Raji (cell line): Measurements from ENCODE around the gene ARID4A.

Experiments
- POLR2A ChIP-seq: IDR thresholded peaks from 2 replicates; pipeline ENCODE4 v1.6.1; 2011; ENCODE audit warnings: low read depth, low read length, control low read depth; ENCODE audit not compliant: insufficient read depth

The ARID4A gene, protein sequence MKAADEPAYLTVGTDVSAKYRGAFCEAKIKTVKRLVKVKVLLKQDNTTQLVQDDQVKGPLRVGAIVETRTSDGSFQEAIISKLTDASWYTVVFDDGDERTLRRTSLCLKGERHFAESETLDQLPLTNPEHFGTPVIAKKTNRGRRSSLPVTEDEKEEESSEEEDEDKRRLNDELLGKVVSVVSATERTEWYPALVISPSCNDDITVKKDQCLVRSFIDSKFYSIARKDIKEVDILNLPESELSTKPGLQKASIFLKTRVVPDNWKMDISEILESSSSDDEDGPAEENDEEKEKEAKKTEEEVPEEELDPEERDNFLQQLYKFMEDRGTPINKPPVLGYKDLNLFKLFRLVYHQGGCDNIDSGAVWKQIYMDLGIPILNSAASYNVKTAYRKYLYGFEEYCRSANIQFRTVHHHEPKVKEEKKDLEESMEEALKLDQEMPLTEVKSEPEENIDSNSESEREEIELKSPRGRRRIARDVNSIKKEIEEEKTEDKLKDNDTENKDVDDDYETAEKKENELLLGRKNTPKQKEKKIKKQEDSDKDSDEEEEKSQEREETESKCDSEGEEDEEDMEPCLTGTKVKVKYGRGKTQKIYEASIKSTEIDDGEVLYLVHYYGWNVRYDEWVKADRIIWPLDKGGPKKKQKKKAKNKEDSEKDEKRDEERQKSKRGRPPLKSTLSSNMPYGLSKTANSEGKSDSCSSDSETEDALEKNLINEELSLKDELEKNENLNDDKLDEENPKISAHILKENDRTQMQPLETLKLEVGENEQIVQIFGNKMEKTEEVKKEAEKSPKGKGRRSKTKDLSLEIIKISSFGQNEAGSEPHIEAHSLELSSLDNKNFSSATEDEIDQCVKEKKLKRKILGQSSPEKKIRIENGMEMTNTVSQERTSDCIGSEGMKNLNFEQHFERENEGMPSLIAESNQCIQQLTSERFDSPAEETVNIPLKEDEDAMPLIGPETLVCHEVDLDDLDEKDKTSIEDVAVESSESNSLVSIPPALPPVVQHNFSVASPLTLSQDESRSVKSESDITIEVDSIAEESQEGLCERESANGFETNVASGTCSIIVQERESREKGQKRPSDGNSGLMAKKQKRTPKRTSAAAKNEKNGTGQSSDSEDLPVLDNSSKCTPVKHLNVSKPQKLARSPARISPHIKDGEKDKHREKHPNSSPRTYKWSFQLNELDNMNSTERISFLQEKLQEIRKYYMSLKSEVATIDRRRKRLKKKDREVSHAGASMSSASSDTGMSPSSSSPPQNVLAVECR

DNA sequence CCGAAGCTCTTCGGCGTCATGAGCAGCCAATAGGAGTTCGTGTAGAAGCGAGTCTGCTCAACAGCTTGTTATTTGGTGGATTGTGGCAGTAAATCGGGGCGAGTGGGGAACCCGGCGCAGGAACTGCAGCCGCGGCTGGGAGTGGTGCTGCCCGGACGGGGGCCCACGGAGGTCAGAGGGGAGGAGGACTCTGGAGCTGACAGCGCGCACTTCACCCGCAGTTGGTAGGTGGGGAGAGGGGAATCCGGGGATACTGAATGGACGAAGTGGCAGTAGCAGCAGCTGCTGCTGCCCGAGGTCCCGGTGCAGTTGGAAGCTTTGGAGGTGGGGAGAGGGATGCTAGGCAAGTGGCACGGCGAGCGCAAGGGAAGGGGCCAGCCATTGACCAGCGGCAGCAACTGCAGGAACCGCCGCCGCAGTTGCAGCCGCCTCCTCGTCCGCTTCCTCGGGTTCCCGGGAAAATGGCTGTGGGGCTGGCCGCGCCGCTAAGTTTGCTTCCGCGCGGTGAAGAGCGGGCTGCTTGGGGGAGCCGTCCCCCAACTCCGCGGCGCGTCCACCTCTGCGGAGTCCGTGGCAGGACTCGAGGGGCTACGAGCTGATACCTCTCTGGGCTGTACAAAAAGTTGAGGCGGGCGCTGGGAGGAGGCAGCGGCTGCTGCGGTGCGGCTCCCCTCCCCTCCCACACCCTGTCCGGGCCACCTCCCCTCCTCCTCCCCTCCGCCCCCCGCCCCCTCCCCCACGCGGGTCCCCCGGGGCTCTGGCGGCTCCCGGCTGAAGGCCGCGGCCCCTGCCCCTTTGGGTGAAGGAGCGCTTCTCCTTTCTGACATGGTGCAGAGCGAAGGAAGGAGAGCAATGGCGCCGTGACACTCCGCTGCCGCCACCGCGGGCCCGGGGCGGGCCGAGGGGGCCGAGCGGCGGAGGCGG lies at the start of gene ARID4A:
TSS of gene ARID4A (plus strand) at position 79 of the 924 bp plus-strand sequence. CDS start 1,300 bp downstream, outside the sequence.
- TF ChIP-seq POLR2A = peak; percentile 58; the same call in 1 of the 2 replicates

DNA sequence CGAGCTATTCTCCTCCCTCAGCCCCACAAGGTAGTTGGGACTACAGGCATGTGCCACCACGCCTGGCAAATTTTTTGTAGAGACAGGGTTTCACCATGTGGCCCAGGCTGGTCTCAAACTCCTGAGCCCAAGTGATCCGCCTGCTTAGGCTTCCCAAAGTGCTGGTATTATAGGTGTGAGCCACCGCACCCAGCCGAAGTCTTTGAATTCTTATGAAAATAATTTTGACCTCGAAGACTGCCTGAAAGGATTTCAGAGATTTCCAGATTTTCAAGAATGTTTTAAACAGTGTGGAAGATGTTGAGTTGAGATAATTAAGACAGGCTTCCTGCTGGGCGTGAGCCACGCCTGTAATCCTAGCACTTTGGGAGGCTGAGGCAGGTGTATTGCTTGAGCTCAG lies 48.7 kb upstream of the ARID4A start:
- TF ChIP-seq POLR2A = no peak

- no peak for TF ChIP-seq POLR2A
Measured at GRCh38 chr14:58258156-58258555, 40.2 kb upstream of the ARID4A start.

GRCh38 chr14:58265401-58265800 lies 33.0 kb upstream of the ARID4A start:
- TF ChIP-seq POLR2A = no peak

GRCh38 chr14:58270628-58271027 lies 27.7 kb upstream of the ARID4A start:
- TF ChIP-seq POLR2A = no peak

- TF ChIP-seq POLR2A = no peak
Measured at GRCh38 chr14:58272588-58273372, 25.6 kb upstream of the ARID4A start.

DNA sequence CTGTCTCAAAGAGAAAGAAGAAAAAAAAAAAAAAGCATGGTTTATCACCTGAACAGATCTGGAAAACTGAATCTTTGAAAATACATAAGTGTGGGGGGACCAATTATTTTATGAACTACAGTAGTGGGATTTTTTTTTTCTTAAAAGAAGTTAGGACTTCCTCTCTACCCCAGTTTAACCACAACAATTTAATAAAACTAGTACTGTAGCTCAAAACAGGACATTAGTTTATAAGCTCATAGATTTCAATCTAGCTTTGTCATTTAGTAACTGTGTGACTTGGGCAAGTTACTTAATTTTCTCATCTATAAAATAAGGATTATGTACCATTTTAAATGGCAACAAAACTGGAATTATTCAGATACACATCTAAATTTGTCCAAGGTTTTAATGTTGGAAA lies 23.5 kb upstream of the ARID4A start:
- no peak for TF ChIP-seq POLR2A

- no peak for TF ChIP-seq POLR2A
Measured at GRCh38 chr14:58275527-58276190, 22.7 kb upstream of the ARID4A start.

GRCh38 chr14:58276208-58276607 lies 22.1 kb upstream of the ARID4A start:
- no peak for TF ChIP-seq POLR2A

- TF ChIP-seq POLR2A = no peak
Measured at GRCh38 chr14:58278177-58278576, 20.2 kb upstream of the ARID4A start.

DNA sequence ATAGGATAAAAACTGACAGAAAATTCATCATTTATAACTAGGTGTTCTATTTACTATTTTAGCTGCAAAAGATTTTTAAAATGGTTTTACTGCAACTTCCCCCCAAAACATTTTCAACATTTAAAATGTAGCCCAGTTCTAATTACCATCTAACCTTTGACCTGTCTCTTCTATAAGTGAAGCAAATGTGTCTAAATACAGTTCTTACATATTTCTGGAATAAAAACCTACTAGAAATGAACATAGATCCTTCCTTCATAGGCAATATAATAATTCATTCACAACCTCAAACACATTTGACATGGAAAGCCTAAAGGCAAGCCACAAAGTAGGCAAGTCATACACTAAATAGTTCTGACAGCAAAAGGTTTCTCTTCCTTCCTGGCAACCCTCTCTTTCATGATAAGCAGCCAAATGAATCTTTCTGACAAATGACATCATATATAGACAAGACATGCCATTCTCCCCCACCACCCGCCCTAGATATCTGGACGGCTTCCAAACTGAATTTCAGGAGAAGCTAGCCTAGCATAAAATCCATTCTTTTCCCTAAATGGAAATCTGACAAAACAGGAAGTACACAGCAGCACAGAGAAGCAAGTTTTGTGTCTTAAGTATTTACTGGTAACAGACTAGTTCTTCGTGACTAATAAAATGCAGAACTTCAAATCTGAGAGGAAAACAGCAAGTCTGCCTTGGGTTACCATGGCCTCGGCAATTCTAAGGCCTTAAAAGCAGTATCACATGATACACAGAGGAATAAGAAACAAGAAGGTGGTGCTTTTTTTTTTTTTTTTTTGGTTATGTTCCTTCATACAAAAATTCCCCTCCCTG lies 17.2 kb upstream of the ARID4A start:
- no peak for TF ChIP-seq POLR2A

- no peak for TF ChIP-seq POLR2A
Measured at GRCh38 chr14:58281969-58282368, 16.4 kb upstream of the ARID4A start.
